ENCODE results near the gene GNAL. TPM values are rescaled to one million over a fixed set of nuclear protein-coding genes. Genes with fewer than 3 reads are reported as not detected.

Gene GNAL
- total RNA-seq, 1 experiment from 2014 or later = 4.6 TPM

GRCh38 chr18:11906176-11906575 lies 217.1 kb downstream of the GNAL start:
- no peak overlapping the region for H3K4me3 ChIP-seq (replicated peaks in 1 of 2; ENCODE audit: low read depth in 1 of 2, low read length in 2 of 2)
- H3K27ac ChIP-seq (ENCODE audit: low read depth, low read length) = no peak overlapping the region
- H3K27me3 ChIP-seq (ENCODE audit: insufficient read depth, low read length) = no peaks in the 10 kb centered on the region
- RAD21 ChIA-PET (ENCODE audit: low non-redundant PET in 1 of 2, low total read pairs in 2 of 2, uncharacterized antibody in 2 of 2, unreplicated experiment in 2 of 2) = no interaction called here
- intact Hi-C loops (cut with micrococcal nuclease) = no loop called here
- no peaks in the 10 kb centered on the region; a peak in 1 of 4 replicates for H3K36me3 ChIP-seq (ENCODE audit: control insufficient read depth in 1 of 2, insufficient read depth in 2 of 2, low read length in 2 of 2)
- DNase-seq (ENCODE audit: low read depth, low spot score) = no peak
- peaks cover 4 to 16% of the 10 kb centered on the region in 2 experiments; a peak in 3 of 4 replicates for H3K4me1 ChIP-seq (ENCODE audit: control insufficient read depth in 1 of 2, insufficient read depth in 2 of 2, low read length in 2 of 2)
- H3K9me3 ChIP-seq (ENCODE audit: control insufficient read depth in 1 of 2, insufficient read depth in 1 of 2, low read depth in 1 of 2, low read length in 2 of 2) = no peaks in the 10 kb centered on the region
- peaks cover 10% of the 10 kb centered on the region; the same call in 1 of the 2 replicates for H3K79me2 ChIP-seq (ENCODE audit: insufficient read depth, low read length)
- no peak overlapping the region for H2AFZ ChIP-seq (ENCODE audit: low read depth, low read length, poor library complexity, severe bottlenecking)
- CTCF ChIA-PET = no interaction called here
- TF ChIP-seq ZNF274 (IDR thresholded peaks at IDR 0.05; ENCODE audit: low read depth, low read length) = no peak
- TF ChIP-seq CEBPB (IDR thresholded peaks at IDR 0.05; ENCODE audit: low read depth) = no peak
- no peak for TF ChIP-seq SIN3A (IDR thresholded peaks at IDR 0.05; ENCODE audit: low read depth)
- TF ChIP-seq EGR1 (IDR thresholded peaks at IDR 0.05; ENCODE audit: low read depth) = no peak
- no peak for TF ChIP-seq REST (IDR thresholded peaks at IDR 0.05; ENCODE audit: low read depth)
- no peak for TF ChIP-seq SRF (IDR thresholded peaks at IDR 0.05; ENCODE audit: low read depth)
- no peak for TF ChIP-seq SP1 (IDR thresholded peaks at IDR 0.05; ENCODE audit: low read depth)
- no peak for TF ChIP-seq POLR2AphosphoS5 (IDR thresholded peaks at IDR 0.05; ENCODE audit: low read depth, low read length)
- TF ChIP-seq ATF3 (IDR thresholded peaks at IDR 0.05) = no peak
- POLR2A ChIA-PET = no interaction called here
- no peak for ATAC-seq
- H4K20me1 ChIP-seq (ENCODE audit: insufficient read depth) = no peaks in the 10 kb centered on the region
- BruUV-seq (replicated peaks) = no TSS peak
- no peak overlapping the region for H3K4me2 ChIP-seq (ENCODE audit: low read length)
- H3K9me2 ChIP-seq (ENCODE audit: insufficient read depth) = no peaks in the 10 kb centered on the region
- H3K9ac ChIP-seq (ENCODE audit: low read length) = no peak overlapping the region

Data from HCT116 (cell line).